Measurements from ENCODE around the gene FSD1. TPM values are rescaled to one million over a fixed set of nuclear protein-coding genes. Genes with fewer than 3 reads are reported as not detected.

FSD1 gene
- total RNA-seq, 1 donor from 2014 or later, result 25.1 TPM

DNA sequence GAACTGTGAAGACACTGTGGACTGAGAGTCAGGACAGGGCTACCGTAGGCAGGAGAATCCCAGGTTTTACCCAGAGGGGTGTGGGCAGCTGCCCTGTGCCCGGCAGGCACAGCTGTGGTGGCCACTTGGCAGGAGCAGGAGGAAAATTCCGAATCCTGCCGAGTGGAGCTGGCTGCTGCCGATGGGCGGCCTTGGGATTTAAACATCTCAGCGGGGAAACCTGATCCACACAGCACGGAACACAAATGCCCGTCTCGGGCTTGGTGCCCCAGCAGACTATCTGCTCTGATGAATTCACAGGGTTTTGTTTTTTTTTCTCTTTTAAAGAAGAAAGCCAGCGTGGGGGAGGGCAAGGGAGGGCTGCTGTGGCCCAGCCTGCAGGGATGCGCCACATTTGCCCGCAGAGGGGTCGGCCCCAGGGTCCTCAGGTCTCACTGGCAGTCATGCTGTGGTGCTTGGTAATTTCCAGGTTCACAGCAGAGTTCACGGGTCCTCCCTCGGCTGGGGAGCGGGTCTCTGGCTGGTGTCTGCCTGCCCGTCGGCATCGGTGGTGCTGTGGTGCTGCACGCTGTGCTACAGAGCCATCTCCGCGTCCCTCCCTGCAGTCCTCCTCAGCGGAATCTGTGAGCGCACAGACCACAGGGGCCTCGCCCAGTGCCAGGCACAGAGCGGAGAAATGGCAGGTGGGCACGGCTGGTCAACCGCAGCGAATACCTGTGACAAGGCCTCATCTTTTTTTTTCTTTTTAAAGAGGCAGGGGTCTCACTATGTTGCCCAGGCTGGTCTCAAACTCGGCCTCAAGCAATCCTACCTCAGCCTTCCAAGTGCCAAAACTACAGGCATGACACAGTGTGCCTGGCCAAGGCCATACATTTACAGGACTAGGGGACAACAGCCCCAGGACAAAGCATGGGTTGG lies 67.1 kb downstream of the FSD1 start:
- peaks cover 1% of the 10 kb centered on the region for H3K36me3 Mint-ChIP-seq (ENCODE audit: insufficient read depth)
- DNase-seq (ENCODE audit: low spot score, unreplicated experiment), result no peak
- peaks cover 21% of the 10 kb centered on the region for H3K4me1 Mint-ChIP-seq (ENCODE audit: low read depth)
- no peak overlapping the region for H3K4me3 Mint-ChIP-seq (ENCODE audit: low read depth)
- no peaks in the 10 kb centered on the region for H3K27me3 Mint-ChIP-seq
- H3K9me3 Mint-ChIP-seq (ENCODE audit: low read depth), result no peaks in the 10 kb centered on the region
- no peak overlapping the region for H3K27ac Mint-ChIP-seq
- no peak for TF ChIP-seq CTCF (IDR thresholded peaks at IDR 0.05; ENCODE audit: unreplicated experiment)

DNA sequence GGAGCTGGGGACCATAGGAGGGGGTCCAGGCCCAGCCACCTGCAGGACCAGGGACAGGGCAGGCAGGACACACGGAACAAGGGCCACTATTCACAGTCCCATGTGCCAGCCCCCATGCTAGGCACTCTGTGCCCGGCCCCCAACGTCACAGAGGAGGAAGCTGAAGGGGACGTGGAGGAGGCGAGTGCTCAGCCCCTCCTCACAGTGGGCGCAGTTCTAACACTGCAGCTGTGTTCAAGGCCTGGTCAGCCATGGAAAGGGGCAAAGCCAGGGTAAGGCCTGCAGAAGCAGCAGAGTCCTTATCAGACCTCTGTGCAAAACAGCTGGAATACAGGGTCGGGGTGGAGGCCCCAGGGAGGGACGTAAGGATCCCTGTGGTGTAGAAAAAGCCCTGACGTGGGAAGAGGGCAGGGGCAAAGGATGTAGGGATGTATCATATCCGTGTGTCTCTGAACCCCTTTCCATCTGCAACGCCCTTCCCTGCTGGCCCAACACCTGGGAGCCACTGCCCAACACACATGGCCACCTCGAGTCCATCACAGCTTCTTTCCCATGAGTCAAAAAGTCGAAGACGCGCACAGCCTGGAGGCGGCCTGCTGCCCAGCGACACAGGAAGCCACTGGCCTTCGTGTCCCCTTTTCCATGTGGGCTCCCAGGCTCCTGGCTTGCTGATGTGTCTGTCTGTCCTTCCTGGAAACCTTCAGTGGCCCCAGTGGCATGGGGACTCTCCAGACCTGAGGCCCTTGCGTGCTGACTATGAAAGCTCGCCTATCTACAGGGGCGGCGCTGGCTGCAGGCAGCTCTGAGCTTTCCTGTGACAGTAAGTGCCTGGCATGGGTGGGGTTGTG lies 68.0 kb downstream of the FSD1 start:
- no peaks in the 10 kb centered on the region for H3K9me3 Mint-ChIP-seq (ENCODE audit: low read depth)
- peaks cover 24% of the 10 kb centered on the region for H3K4me1 Mint-ChIP-seq (ENCODE audit: low read depth)
- DNase-seq (ENCODE audit: low spot score, unreplicated experiment), result no peak

GRCh38 chr19:4373013-4373367 lies 68.6 kb downstream of the FSD1 start:
- no peak for DNase-seq (ENCODE audit: low spot score, unreplicated experiment)
- Mint-ChIP-seq H3K4me1 (ENCODE audit: low read depth) (peaks cover 24% of the 10 kb centered on the region), H3K27me3 (no peaks in the 10 kb centered on the region), H3K36me3 (ENCODE audit: insufficient read depth) (peaks cover 1% of the 10 kb centered on the region), H3K4me3 (ENCODE audit: low read depth) (no peak overlapping the region), H3K9me3 (ENCODE audit: low read depth) (no peaks in the 10 kb centered on the region), H3K27ac (no peak overlapping the region)
- no peak for TF ChIP-seq CTCF (IDR thresholded peaks at IDR 0.05; ENCODE audit: unreplicated experiment)

More for the DNA sequence above, 68.0 kb downstream of the FSD1 start:
- Mint-ChIP-seq H3K36me3 (ENCODE audit: insufficient read depth) (peaks cover 1% of the 10 kb centered on the region), H3K4me3 (ENCODE audit: low read depth) (no peak overlapping the region), H3K27me3 (no peaks in the 10 kb centered on the region), H3K27ac (peak overlapping the region; percentile 59)
- no peak for TF ChIP-seq CTCF (IDR thresholded peaks at IDR 0.05; ENCODE audit: unreplicated experiment)

Other genes starting within 250 kb of the FSD1 start
- gene ZBTB7A, start 237.7 kb upstream of the FSD1 start, total RNA-seq, result 18.4 and 19.1 TPM in 2 replicates
- 149 and 154 TPM in 2 replicates for gene MAP2K2, start 180.5 kb upstream of the FSD1 start, total RNA-seq
- gene CREB3L3, start 151.0 kb upstream of the FSD1 start, total RNA-seq, result 2.4 and 2.9 TPM in 2 replicates
- gene SIRT6, start 122.0 kb upstream of the FSD1 start, total RNA-seq, result 33.2 and 35.1 TPM in 2 replicates
- 0.89 and 1.6 TPM in 2 replicates for gene ANKRD24, start 121.9 kb upstream of the FSD1 start, total RNA-seq
- gene EBI3, start 75.1 kb upstream of the FSD1 start, total RNA-seq, result not detected in 2 replicates
- gene YJU2, start 57.5 kb upstream of the FSD1 start, total RNA-seq, result 22.4 and 23.9 TPM in 2 replicates
- 0.74 and 0.82 TPM in 2 replicates for gene SHD, start 25.3 kb upstream of the FSD1 start, total RNA-seq
- not detected in 2 replicates for gene TMIGD2, start 2.2 kb upstream of the FSD1 start, total RNA-seq
- 35.6 and 41.0 TPM in 2 replicates for gene STAP2, start 34.2 kb downstream of the FSD1 start, total RNA-seq
- gene MPND, start 39.0 kb downstream of the FSD1 start, total RNA-seq, result 62.2 and 64.2 TPM in 2 replicates
- gene SH3GL1, start 95.9 kb downstream of the FSD1 start, total RNA-seq, result 55.6 and 61.6 TPM in 2 replicates
- gene CHAF1A, start 98.0 kb downstream of the FSD1 start, total RNA-seq, result 41.8 and 48.2 TPM in 2 replicates
- 57.2 and 61.8 TPM in 2 replicates for gene UBXN6, start 153.2 kb downstream of the FSD1 start, total RNA-seq
- gene HDGFL2, start 167.7 kb downstream of the FSD1 start, total RNA-seq, result 92.6 and 94.2 TPM in 2 replicates
- gene PLIN4, start 213.9 kb downstream of the FSD1 start, total RNA-seq, result 0.93 and 1.3 TPM in 2 replicates
- 5.7 and 8.1 TPM in 2 replicates for gene PLIN5, start 230.6 kb downstream of the FSD1 start, total RNA-seq
- 0.34 and 0.51 TPM in 2 replicates for gene LRG1, start 235.4 kb downstream of the FSD1 start, total RNA-seq